HG02763 (cell line): ENCODE data around the gene PPP1R1C.

Experiments
- ATAC-seq: cut with Tn5 transposase; IDR thresholded peaks from one replicate; pipeline ENCODE4 v1.9.1; 2021; ENCODE audit warnings: mild to moderate bottlenecking, moderate library complexity; ENCODE audit not compliant: unreplicated experiment

Gene PPP1R1C

GRCh38 chr2:182098648-182099047 is 113.0 kb downstream of the PPP1R1C start:
- ATAC-seq, result no peak

GRCh38 chr2:182101263-182101662 is 115.6 kb downstream of the PPP1R1C start:
- ATAC-seq, result no peak

GRCh38 chr2:182103526-182103925 is 117.9 kb downstream of the PPP1R1C start:
- ATAC-seq, result no peak

- ATAC-seq, result no peak
Measured at GRCh38 chr2:182110347-182110746, 124.7 kb downstream of the PPP1R1C start.

DNA sequence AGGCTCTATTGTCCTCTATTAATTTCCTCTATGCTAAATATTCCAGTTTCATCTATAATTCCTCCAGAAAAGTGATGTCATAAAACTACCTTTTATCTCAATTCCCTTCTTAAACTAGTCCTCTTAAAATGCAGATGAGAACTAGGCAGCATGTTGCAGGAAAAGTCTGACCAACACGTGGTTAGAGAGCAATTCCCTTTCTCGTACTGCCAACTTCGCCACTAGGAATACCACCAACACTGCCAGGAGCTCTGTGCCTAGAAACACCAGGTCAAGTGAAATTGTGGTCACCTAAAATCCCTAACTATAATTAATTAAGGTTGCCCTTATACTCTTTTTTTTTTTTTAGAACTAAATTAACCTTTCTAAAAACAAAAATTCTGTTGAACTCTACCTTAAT is 127.7 kb downstream of the PPP1R1C start:
- no peak for ATAC-seq

DNA sequence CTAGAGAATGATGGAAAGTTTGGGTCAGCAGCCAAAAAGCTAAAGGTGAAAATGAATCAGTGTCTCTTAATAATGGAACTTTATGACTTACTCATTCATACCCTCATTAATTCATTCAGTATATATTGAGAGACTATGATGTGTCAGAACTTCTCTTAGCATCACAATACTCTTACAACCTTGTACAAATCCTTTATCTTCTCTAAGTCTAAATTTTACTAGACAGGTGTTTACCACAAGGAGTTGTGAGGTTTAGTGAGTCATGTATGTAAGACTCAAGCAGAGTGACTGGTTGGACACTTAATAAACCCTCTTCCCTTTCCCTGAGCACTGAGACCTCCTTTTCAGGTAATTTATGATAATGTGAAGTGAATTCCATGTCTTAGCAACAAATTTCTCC is 129.6 kb downstream of the PPP1R1C start:
- ATAC-seq, result no peak

DNA sequence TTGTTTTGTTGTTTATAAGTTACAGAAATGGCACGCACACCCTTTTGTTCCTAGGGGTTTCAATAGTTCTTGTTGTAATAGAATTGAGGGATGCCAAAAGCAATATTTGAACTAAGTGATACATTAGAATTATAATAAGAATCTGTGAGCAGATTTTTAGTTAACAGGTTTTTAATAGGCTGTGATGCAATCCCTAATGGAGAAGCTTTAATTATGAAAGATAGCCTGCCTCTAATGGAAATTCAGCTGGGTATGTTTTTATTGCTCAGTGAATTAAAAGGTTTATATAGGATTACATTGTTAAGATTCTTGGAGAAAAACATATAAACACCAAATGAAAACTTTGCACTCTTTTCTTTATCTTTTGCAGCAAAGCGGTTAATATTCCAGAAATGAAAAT is 131.1 kb downstream of the PPP1R1C start:
- ATAC-seq, result no peak

DNA sequence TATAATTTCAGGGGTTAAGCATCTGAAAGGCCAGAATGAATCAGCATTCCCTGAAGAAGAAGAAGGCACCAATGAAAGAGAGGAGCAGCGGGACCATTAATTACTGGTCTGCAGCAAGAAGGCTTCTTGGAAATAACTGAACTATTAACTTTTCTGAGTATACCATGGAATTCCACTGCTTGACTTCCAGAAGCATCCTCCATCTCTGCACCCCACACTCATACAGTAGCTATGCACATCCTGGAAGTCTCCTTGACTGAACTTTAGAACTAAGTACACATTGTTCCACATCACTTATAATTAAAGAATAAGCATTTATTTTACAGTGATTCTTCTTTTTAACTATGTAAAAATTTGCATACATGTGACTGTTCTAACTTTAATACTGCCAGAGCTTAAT is 131.5 kb downstream of the PPP1R1C start:
- no peak for ATAC-seq

GRCh38 chr2:182128821-182129707 is 143.4 kb downstream of the PPP1R1C start:
- no peak for ATAC-seq

DNA sequence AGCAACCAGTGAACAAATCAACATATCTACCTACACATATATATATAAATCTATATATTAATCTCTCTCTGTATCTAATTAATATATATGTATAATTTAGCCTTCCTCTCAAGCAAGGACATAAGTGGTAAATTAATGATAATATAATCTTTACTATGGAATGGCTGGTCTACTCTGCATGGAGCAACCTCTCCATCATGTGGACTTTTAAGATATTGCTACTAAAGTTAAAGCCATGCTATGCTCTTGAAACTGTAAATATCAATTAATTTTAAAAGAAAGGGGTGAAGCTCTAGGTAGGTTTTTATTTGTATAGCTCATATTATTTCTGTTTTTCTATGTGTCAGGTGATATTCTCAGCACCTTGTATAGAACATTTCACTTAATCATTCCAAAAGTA is 147.0 kb downstream of the PPP1R1C start:
- no peak for ATAC-seq

- ATAC-seq, result no peak
Measured at GRCh38 chr2:182133195-182133891, 147.7 kb downstream of the PPP1R1C start.

- no peak for ATAC-seq
Measured at GRCh38 chr2:182134201-182134600, 148.5 kb downstream of the PPP1R1C start.

DNA sequence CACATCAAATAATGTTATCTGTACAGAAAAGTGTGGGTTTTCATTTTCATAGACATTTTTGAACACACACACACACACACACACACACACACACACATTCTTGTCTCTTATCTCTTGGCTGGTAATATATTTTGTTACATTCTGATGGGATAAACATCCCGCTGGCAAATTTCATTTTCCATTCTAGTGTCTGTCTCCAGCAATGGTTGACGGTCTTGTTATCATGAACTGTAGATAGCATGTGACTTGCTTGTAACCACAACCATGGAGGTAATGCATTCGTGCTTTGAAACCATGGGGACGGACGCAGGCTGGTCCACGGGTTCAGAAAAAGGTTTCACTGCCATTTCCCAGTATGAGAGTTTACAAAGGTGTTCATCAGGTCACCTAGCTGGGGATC is 156.4 kb downstream of the PPP1R1C start:
- no peak for ATAC-seq

- ATAC-seq, result no peak
Measured at GRCh38 chr2:182144041-182144775, 158.6 kb downstream of the PPP1R1C start.

GRCh38 chr2:182144776-182145165 is 159.1 kb downstream of the PPP1R1C start:
- no peak for ATAC-seq

DNA sequence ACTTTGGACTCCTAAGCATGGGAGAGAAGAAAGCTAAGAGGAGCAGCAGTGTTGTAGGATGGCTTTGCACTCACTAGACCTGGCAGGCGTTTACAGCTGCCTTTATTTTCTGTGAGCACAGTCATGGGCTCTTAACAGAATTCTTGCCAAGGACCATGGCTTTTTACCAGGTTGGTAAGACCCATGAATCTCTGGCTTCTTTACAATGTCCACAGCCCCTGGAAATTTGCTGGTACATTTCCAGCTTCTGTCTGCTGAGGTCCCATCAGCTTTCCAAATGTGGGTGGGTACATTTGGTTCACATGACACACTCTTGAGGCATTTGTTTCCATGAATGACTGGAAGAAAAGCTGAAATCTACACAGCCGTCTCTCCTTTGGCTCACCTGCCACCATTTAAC is 162.7 kb downstream of the PPP1R1C start:
- no peak for ATAC-seq

DNA sequence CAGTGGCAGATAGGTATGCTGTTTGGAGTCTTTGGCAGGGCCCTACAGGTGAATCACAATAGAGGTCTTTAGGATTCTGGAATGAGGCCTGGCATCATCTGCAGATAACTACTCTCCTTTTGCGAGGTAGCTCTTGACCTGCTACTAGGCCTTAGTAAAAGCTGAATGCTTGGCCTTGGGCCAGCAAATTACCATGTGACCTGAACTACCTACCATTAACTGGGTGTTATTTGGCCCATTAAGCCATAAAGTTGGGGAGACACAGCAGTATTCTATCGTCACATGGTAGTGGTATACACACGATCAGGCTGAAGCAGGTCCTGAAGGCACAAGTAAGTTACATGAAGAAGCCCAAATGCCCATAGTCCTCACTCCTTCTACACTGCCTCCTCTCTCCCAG is 178.2 kb downstream of the PPP1R1C start:
- ATAC-seq, result no peak

DNA sequence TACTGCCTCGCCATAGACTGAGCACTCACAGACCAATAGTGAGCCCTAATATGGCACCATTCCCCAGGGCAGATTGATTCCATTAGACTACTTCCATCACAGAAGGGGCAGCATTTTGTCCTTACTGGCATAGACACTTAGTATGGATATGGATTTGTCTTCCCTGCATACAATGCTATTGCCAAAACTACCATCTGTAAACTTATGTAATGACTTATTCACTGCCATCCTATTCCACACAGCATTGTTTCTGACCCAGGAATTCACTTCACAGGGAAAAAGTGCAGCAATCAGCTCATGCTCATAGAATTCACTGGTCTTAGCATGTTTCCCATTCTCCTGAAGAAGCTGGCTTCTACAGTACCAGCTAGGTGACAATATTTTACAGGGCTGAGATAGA is 179.0 kb downstream of the PPP1R1C start:
- no peak for ATAC-seq

- no peak for ATAC-seq
Measured at GRCh38 chr2:182165202-182165601, 179.5 kb downstream of the PPP1R1C start.

DNA sequence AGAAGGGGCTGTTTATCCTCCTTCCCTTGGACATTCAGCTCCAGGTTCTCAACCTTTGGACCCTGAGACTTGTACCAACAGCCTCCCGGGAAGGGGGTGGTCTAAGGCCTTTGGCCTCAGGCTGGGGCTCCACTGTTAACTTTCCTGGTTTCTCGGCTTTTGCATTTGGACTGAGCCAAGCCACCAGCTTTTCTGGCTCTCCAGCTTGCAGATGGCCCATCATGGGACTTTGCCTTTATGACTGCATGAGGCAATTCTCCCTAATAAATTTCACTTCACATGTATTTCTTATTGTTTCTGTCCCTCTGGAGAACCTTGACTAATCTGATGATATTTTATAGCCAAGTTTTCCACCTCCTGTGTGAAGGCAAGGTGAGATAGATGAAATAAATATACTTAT is 180.8 kb downstream of the PPP1R1C start:
- no peak for ATAC-seq

GRCh38 chr2:182166841-182167240 is 181.2 kb downstream of the PPP1R1C start:
- no peak for ATAC-seq
